ENCODE results near the gene TRAPPC12. TPM values are rescaled to one million over a fixed set of nuclear protein-coding genes. Genes with fewer than 3 reads are reported as not detected.

Gene TRAPPC12
- total RNA-seq, 1 donor from 2014 or later = 89.7 TPM

DNA sequence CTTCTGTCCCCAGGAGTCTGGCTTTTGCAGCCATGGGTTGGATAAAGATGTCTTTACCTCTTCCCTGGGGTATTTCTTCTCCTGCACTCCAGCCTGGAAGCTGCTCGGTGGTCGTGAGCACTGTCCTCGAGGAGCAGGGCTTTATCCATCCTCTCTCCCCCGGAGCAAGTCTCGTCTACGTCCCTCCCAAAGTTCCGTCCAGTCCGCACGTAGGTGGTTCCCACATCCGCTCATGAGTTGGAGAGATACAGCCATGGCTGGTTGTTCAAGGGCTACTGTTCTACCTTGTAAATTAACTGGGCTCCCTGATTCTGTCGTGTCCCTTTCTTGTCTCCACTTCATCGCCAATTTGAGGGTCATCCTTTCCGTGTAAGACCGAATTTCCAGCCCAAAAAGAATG is 47.1 kb downstream of the TRAPPC12 start:
- no peak overlapping the region for H3K4me3 Mint-ChIP-seq (ENCODE audit: unreplicated experiment)
- TF ChIP-seq, protein P1, sequence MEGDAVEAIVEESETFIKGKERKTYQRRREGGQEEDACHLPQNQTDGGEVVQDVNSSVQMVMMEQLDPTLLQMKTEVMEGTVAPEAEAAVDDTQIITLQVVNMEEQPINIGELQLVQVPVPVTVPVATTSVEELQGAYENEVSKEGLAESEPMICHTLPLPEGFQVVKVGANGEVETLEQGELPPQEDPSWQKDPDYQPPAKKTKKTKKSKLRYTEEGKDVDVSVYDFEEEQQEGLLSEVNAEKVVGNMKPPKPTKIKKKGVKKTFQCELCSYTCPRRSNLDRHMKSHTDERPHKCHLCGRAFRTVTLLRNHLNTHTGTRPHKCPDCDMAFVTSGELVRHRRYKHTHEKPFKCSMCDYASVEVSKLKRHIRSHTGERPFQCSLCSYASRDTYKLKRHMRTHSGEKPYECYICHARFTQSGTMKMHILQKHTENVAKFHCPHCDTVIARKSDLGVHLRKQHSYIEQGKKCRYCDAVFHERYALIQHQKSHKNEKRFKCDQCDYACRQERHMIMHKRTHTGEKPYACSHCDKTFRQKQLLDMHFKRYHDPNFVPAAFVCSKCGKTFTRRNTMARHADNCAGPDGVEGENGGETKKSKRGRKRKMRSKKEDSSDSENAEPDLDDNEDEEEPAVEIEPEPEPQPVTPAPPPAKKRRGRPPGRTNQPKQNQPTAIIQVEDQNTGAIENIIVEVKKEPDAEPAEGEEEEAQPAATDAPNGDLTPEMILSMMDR (IDR thresholded peaks at IDR 0.05) = no peak

DNA sequence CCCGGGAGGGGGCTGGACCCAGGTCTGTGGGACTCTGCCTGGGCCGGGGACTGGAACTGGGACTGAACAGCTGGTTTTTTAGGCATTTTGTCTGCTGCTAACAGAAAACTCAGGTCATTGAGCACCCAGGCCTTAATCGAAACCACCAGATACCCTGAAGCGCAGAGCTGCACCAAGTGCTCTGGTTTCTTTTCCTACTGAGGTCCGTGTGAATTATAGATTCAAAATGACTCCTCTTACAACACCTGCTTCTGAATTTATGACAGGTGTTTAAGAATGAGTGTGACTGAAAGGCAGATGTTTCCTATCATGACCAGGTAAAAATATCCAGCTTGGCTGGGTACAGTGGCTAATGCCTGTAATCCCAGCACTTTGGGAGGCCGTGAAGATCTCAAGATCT is 47.8 kb downstream of the TRAPPC12 start:
- Mint-ChIP-seq H3K27ac (ENCODE audit: unreplicated experiment) (no peak overlapping the region), H3K4me3 (ENCODE audit: unreplicated experiment) (no peak overlapping the region), H3K36me3 (ENCODE audit: unreplicated experiment) (peaks cover 48% of the 10 kb centered on the region), H3K9me3 (ENCODE audit: unreplicated experiment) (no peaks in the 10 kb centered on the region), H3K4me1 (ENCODE audit: unreplicated experiment) (no peaks in the 10 kb centered on the region), H3K27me3 (ENCODE audit: unreplicated experiment) (no peaks in the 10 kb centered on the region)
- no peak for DNase-seq (ENCODE audit: extremely low spot score, unreplicated experiment)
- TF ChIP-seq, protein P1 (IDR thresholded peaks at IDR 0.05) = no peak

More for the DNA sequence above, 47.1 kb downstream of the TRAPPC12 start:
- DNase-seq (ENCODE audit: extremely low spot score, unreplicated experiment) = no peak
- no peak overlapping the region for H3K27ac Mint-ChIP-seq (ENCODE audit: unreplicated experiment)
- no peaks in the 10 kb centered on the region for H3K27me3 Mint-ChIP-seq (ENCODE audit: unreplicated experiment)
- no peaks in the 10 kb centered on the region for H3K4me1 Mint-ChIP-seq (ENCODE audit: unreplicated experiment)
- H3K36me3 Mint-ChIP-seq (ENCODE audit: unreplicated experiment) = peaks cover 51% of the 10 kb centered on the region
- H3K9me3 Mint-ChIP-seq (ENCODE audit: unreplicated experiment) = no peaks in the 10 kb centered on the region

DNA sequence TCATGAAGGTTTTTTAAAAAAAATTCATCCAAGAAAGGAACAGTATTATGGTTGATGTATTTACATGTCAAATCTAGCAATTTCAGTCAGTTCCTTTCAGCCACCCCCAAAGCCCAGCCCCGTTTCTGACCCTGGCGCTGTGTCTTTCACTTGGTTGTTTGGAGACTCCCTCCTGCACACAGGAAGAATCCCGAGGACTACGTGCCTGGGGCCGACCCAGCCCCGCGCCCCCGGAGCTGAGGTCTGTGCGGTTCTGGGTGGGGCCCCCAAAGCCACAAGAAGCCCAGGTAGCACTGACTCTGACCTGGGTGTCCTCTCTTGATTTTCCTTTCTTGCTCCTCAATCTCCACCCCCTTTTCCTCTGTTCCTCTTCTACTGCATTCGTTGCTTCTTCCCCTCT is 49.1 kb downstream of the TRAPPC12 start:
- peak; percentile 78 for DNase-seq (ENCODE audit: extremely low spot score, unreplicated experiment)
- no peak overlapping the region for H3K27ac Mint-ChIP-seq (ENCODE audit: unreplicated experiment)
- no peaks in the 10 kb centered on the region for H3K9me3 Mint-ChIP-seq (ENCODE audit: unreplicated experiment)
- no peaks in the 10 kb centered on the region for H3K27me3 Mint-ChIP-seq (ENCODE audit: unreplicated experiment)
- peaks cover 39% of the 10 kb centered on the region for H3K36me3 Mint-ChIP-seq (ENCODE audit: unreplicated experiment)
- no peaks in the 10 kb centered on the region for H3K4me1 Mint-ChIP-seq (ENCODE audit: unreplicated experiment)
- TF ChIP-seq, protein P1 (IDR thresholded peaks at IDR 0.05) = no peak
- H3K4me3 Mint-ChIP-seq (ENCODE audit: unreplicated experiment) = no peak overlapping the region

DNA sequence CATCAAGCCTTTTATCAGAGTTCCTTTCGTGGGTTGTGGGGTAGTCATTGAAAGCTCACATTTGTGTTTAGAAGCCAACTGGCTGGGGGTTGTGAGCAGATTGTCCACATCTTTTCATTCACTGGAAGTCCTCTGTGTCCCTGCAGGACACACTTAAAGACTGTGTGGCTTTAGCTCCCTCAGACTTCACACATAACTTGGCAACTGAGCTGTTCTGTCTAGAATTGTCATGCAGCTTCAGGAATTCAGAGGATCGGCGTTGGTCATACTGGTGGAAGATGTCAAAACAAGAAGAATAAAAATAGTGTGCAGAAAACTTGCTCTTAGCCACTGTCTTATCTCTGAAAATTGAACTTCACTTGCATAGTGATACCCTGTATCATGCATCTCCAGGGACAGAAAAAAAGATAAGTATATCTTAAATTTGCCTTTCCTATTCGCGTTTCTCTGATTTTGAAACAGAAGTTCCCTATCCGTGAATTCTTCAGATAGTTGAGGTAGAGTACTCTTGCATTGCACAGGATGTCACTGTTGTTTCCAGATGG is 49.6 kb downstream of the TRAPPC12 start:
- H3K4me3 Mint-ChIP-seq (ENCODE audit: unreplicated experiment) = no peak overlapping the region
- H3K27ac Mint-ChIP-seq (ENCODE audit: unreplicated experiment) = no peak overlapping the region
- H3K9me3 Mint-ChIP-seq (ENCODE audit: unreplicated experiment) = no peaks in the 10 kb centered on the region
- no peaks in the 10 kb centered on the region for H3K27me3 Mint-ChIP-seq (ENCODE audit: unreplicated experiment)
- no peak for DNase-seq (ENCODE audit: extremely low spot score, unreplicated experiment)
- peaks cover 33% of the 10 kb centered on the region for H3K36me3 Mint-ChIP-seq (ENCODE audit: unreplicated experiment)
- TF ChIP-seq, protein P1 (IDR thresholded peaks at IDR 0.05) = no peak
- H3K4me1 Mint-ChIP-seq (ENCODE audit: unreplicated experiment) = no peaks in the 10 kb centered on the region

DNA sequence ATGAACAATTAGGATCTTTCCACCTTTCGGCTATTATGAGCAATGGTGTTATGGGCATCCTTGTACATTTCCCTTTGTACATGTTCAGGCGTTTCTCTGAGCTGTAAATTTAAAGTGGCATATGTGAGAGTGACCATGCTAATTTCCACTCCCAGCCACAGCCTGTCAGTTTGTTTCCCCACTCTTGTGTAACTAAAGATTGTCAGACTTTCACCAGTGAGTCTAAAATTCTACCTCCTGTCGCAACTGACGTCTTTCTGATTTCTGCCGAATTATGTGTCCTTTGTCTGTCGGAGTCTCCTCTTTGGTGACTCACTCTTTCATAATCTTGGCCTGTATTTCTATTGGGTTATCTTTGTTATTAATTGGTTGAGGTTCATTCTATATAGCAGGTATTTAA is 50.7 kb downstream of the TRAPPC12 start:
- Mint-ChIP-seq H3K4me1 (ENCODE audit: unreplicated experiment) (no peaks in the 10 kb centered on the region), H3K36me3 (ENCODE audit: unreplicated experiment) (peaks cover 32% of the 10 kb centered on the region), H3K27ac (ENCODE audit: unreplicated experiment) (no peak overlapping the region), H3K4me3 (ENCODE audit: unreplicated experiment) (no peak overlapping the region), H3K9me3 (ENCODE audit: unreplicated experiment) (no peaks in the 10 kb centered on the region), H3K27me3 (ENCODE audit: unreplicated experiment) (no peaks in the 10 kb centered on the region)
- TF ChIP-seq, protein P1 (IDR thresholded peaks at IDR 0.05) = no peak
- DNase-seq (ENCODE audit: extremely low spot score, unreplicated experiment) = no peak

Data from osteocyte (in vitro differentiated cells).